Measurements from ENCODE around the gene TMEM248.

DNA sequence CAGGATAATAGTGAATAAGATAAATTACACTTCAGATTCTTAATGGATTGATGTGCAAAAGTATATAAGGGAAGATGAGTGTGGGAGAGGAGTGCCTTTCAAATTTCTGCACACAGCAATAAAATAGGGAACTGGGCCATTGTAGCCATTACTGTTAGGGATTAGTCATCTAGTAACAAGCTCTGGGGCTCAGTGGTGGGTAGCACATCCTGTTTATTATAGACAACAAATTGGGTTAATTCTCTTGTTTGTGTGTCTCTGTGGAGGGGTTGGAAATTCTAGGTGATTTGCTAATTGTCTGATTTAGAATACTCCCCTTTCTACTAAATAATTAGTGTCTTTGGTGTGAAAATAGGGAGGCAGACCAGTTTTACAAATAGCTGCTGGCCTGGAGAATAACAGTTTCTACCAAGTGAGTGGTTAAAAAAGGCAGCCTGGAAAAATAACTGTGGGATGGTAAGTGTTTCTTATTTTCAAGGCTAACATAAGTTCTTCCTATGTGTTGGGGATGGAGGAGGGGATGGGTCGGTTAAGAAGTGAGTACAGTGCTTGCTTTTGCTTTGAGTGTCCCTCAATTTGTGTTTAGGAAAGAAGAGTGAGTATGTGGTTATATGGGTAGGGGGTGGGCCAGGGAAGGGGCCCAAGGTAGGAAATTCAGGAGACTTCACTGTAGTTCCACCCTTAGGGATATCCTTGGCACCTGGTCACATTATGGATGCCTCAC is 43.3 kb upstream of the TMEM248 start:
- TF ChIP-seq POLR2A (IDR thresholded peaks at IDR 0.05; ENCODE audit: low read length) (no peak), GATA1 (IDR thresholded peaks at IDR 0.05; ENCODE audit: low read depth, low read length) (no peak)
